Hematopoietic multipotent progenitor cell treated with erythropoietin and hydrocortisone succinate and interleukin-3 and kit ligand, for 4 days (in vitro differentiated cells): ENCODE data around the gene GRM8.

ENCODE experiments used
- DNase-seq: peaks from one replicate; pipeline ENCODE4 v3.0.0-alpha.2; 2015

GRM8 gene

DNA sequence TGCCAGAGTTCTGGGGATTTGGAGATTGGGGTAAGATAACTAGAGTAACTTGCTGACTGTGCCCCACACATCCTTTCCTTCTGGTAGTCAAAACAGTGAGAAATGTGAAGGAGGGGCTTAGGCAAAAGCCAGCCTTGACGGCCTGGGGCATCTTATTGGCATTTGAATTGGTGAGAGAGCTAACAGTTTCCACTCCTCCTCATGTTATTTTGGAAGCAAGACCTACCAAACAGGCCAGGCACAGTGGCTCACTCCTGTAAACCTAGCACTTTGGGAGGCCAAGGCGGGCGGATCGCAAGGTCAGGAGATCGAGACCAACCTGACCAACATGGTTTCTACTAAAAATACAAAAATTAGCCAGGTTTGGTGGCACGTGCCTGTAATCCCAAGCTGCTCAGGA lies 596.6 kb downstream of the GRM8 start:
- DNase-seq: no peak

DNA sequence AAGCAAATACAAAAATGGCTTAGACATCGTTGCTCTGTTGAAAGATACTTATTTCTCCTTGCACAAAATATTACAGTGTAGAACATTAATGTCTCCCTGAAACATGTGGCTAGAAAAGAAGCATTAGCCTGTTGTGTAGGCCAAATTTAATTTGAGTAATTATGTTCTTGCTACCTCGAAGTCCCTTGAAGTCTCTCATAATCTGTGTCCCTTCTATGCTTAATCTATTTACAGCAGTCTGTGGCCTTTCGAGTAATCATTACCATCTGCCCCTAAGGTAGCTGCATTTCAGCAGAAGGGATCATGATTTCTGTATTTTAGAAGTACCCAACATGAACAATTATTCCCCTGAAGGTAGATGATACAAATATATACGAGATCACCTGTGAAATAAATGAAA lies 615.2 kb downstream of the GRM8 start:
- DNase-seq: no peak

DNA sequence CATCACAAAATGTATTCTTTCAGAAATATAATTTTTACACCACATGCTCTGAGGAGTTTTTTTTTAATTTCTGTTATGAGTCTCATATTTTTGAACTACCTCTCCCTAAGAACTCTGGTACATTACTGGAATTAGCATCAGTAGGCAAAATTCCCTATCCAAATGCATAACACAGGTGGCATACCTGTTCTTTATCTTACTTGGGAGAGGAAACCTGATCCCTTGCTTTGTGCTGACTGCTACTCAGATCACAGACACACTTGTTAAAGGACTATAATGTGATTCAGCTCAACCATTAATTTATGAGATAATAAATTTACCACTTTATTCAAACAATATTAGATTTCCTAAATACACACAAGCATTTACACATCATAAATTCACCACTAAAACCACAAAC lies 617.2 kb downstream of the GRM8 start:
- no peak for DNase-seq

DNA sequence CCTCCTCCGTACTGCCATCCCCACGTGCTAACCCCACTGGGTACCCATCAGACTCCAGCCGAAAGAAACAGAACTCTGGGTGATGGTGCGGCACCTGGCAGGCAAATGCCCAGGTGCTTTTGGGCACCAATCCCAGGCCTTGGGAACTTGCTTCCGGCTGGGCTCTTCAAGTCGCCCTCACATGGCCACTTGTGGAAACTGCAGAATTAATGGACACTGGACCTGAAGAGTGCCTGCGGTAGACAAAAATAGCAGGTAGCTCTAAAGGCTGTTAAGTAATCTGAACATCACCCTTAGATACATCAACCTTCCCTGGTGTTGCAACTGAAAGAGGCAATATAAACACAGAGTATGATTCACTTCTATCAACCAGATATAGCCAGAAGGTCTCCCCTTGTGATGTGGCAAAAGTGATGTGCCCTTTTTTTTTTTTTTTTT lies 644.4 kb downstream of the GRM8 start:
- DNase-seq: peak; percentile 33

DNA sequence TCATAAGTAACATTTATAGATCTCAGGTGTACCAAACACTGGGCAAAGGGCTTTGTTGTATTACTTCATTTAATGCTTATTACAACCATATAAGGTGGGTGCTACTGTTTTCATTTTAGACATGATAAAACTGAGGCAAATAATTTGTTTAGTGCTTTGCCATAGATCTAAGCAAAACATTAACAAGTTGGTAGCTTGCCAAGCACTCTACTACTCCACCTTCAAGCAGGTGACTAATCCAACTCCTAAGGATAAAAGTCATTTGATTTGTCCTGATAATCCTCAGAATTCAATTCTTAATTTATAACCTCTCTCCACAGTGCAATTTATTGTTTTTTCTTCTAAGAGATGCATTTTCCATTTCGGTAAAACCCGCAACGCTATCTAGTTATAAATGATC lies 646.4 kb downstream of the GRM8 start:
- DNase-seq: no peak

DNA sequence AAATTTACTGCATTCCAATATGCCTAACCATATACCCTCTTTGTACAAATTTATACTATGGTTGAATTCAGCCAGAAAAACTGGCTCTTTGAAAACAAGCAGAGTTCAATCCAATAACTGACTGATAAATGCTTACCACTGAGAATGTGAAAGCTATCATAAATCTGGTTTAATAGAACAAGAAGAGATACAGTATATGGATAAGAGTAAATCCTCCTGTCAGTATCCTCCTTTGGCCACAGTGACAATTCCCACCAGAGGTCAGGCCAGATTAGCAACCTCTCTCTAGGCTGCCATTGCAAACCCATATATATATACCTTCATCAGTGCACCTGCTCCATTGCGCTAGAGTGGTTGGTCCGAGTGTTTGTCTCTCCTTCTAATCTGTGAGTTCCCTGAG lies 647.2 kb downstream of the GRM8 start:
- DNase-seq: no peak

DNA sequence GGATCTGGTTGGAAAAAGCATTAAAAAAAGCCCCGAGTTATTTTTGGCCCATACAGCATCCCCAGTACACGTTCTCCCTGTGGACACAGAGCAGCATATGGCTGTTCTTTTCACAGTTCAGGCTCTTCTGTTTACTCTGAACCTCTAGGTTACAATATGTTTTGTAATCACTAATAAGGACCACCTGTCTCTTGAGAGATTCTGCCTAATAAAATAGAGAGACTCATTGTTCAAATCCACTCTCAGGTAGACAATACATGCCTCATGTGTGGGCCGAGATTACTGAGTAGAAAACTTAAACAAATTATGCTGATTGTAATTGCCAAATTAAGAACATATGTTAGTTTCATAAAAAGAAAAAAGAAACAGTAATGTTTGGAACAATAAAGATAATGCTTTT lies 647.7 kb downstream of the GRM8 start:
- DNase-seq: no peak

DNA sequence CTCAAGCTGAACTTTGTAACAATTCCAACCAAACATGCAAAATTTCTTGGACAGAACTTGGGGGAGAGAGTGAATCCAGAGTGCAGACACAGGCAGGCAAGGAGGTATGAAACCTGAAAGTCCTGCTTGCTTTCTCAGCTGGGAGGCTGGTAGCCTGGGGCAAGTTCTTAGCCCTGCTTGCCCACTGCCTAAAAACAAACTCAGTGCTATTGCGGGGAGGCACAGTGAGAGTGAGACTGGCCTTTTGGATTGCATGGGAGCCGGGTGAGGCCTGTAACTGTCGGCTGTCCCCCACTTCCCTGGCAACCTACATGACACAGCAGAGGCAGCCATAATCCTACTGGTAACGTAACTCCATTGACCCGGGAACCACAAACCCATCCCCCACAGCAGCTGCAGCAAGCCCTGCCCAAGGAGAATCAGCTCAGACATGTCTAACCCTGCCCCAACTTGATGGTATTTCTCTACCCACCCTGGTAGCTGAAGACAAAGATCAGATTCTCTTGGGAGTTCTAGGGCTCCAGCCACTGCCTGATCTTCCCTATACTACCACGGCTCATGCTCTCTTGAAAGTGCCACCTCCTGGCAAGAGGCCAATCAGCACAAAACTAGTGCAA lies 663.6 kb downstream of the GRM8 start:
- no peak for DNase-seq

DNA sequence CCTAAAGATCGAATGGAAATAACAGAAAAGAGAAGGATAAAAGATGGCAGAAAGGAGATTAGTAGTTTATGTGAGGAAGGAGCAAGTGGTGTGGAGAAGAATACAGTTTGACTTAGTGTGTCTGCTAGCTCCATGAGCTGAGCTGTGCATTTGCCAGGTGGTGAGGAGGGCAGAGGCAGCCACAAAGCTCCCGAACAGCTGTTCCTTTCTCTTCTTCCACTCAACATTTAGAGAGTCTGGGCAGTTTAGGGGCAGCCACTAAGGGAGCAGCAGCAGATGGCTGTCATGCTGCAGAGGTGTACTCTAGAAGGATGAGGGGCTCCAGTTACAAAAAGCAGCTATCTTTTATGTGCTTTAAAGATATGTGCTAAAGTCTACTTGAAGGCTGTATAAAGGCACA lies 674.4 kb downstream of the GRM8 start:
- no peak for DNase-seq

DNA sequence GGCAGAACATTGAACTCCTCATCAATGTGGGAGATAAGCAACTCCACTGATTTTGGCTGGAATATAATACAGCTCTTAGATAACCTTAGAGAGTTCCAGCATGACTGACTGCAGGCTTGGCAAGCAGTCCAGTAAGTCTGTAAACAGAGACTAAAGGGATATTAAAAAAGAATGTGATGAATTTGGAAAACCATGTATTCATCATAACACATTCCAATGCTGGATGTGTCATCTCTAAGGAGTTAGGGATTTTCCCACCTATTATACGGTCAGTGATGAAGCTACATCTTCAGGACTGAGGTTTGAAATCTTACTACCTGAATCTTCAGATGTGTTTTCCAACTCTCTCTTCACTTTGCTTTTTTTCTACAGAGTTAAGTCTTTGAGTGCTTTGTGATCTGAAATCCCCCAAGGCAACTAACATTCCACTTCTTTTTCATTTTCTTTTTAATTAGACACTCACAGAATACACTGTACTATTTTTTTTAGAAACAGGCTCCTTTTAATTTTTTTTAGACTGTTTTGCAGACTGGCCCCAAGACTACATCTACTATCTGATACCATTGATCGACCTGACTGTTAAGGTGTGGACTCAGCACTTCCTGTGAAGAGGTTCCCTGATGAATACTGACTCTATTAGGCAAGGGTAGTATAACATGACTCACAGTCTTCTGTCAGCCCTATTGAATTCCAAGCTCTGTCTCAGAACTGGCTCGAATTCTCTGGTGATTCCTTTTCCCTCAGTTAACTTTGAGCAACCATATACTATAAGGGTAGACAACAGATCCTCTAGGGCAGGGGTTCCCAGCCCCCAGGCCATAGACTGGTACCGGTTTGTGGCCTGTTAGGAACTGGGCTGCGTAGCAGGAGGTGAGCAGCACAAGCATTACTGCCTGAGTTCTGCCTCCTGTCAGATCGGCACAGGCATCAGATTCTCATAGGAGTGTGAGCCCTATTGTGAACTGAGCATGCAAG lies 678.2 kb downstream of the GRM8 start:
- no peak for DNase-seq

DNA sequence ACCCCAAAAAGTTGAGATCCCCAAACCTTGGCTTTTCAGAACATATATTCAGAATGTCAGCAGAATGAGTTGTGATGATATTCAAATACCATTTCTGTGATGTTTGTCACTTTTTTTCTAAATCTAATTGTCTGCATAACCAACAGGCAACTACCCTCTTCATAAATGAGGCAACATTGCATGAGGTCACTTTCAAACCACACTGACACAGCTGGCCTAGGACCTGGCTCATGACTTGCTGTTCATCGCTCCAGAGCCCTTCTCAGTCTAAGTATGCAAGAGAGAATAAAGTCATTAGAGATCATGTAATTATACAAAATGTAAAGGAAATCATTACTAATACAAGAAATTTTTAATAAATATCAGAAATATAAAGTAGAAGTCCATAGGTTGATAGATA lies 681.9 kb downstream of the GRM8 start:
- no peak for DNase-seq

DNA sequence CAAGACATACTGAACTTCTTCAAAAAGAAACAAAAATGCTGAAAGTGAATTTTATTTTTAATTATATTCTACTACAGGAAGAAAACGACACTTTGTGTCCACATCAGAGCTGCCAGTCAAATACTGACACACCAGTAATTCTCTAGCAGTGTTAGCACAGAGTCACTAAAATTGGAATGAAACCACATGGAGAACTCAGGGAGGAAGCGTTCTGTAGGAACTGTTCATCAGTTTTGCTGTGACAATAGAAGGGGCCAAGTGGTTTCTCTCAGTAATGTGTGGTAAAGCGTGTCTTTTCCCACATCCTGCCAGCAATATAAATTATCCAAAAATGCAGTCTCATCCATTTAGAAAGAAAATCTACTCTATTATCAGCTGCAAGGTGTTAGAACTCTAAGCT lies 683.3 kb downstream of the GRM8 start:
- DNase-seq: peak; percentile 1

DNA sequence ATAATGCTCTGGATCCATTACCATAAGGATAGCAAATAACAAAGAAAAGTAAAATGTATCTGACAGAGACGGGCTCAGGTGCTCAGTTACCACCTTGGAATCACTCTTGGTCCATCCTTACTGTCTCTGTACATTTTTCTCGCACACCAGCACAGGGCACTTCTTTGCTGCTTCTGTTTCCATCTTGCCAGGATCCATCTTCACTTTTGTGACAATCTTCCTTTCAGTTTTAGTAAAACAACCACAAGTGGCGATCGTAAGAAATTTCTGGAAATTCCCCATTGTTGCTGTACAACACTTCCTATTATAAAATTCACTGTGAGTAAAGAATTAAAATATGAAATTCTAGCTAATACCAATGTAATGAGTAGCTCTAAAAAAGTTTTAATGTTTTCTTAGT lies 695.5 kb downstream of the GRM8 start:
- no peak for DNase-seq

DNA sequence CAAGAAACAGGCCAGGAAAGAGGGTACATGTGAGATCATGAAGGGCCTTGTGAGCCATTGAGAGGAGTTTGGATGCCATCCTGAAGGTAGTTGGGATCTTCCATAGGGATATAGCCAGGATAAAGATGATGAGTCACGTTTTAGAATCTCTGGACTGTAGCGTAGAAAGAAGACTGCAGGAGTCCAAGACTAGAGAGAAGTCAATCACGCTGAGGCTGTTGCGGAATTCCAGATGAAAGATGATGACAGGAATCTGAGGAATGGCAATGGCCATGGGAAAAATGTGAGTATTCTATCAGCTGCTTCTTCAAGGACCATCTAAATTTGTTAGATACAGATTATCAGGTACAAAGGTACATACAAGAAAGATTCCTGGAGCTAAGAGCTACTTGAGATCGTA lies 711.3 kb downstream of the GRM8 start:
- DNase-seq: no peak

DNA sequence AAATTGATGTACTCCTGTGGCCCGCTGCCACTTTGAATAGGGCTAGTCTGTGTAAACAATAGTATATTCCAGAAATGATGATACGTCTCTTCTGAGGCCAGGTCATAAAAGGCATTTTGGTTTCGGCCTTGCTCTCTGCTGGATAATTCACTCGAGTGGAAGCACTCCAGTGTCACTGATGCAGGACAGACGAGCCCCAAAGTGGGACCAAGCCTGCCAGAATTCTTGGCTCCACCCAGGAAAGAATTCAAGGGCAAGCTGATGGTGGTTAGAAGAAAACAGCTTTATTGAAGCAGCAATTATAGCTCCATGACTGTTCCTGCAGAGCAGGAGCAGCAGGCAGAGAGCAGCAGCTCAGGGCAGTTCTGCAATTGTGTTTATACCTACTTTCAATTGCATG lies 717.6 kb downstream of the GRM8 start:
- no peak for DNase-seq

DNA sequence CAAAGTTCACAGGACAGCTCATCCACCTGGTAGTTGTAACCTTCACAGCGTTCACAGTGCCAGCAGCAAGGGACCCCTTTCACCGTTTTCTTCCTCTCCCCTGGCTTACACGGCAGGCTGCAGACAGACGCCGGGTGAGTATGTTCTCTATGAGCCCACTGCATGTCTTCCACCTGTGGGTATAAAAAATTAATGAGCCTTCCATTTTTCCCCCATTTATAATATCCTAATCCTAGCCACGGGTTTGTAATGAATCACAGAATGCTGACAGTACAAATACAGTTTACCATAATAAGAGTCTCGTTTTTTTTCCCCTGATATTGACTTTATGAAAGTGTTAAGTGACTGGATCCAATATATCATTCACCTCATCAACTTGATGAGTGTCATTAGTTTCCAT lies 719.0 kb downstream of the GRM8 start:
- no peak for DNase-seq

DNA sequence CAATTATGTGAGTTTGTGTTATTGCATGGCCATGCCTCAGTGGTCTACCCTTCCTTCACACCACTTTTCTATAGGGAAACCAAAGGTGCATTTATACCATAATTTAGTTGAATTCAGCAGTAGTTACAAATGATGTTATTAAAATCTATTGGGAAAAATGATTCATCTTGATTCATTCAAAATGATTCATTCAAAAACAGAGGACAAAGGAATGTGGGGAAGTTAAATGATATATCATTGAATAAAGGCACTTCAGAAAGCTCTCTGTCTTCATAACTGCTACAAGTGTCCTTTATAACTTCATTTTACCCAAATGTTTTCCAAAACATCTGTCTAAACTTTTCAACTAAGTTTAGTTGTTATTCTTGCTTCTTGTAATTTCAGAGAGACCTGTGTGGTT lies 722.9 kb downstream of the GRM8 start:
- no peak for DNase-seq

DNA sequence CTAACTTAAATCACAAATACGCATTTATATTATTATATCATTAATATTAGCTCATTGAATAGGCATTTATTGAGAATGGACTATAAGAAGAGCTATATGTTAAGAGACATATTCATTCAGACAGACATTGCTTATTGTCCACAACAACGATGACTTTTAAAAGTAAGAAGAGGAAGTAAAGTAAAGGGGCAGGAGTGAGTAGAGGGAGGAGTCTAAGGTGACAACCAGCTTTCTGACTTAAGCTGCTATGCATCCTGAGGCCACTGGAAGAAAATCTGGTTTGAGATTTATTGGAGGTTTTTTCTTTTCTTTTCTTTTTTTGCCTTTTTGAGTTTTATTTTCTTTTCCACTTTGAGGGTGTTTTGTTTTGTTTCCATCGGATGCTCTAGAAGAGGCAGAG lies 723.5 kb downstream of the GRM8 start:
- DNase-seq: peak; percentile 4

DNA sequence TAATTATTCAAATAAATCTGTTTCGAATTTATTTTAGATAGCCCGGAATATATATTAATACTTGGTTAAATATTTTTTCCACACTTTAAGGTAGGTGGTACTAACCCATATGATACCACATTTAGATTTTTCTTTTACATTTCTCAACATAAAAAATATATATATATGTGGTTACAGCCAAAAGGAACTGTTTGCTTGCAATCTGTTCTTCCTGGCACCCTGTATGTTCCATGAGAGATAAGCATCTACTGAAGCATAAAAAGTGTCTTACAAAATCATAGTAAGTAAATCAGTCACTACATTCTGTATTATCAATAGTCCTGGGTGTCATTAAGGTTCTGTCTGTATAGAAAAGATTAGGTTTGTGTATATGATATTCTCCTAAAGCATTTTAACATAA lies 726.8 kb downstream of the GRM8 start:
- no peak for DNase-seq

DNA sequence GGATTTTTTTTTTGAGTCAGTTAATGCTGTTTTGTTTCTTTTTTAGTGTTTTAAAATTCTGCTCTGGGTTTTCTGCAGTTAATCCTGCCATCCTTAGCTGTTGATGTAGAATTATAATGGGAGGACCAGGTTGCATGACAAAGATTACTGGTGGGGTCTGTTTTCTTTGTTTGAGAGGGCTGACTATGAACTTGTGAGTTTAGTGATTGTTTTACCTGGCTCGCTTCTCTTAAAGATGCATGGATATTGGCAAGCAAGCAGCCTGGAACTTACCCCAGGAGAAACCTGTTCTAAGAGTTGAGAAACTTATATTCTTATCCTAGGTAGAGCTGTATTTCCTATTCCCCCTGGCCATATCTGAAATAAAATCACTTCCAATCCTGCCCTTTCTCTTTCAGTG lies 727.8 kb downstream of the GRM8 start:
- DNase-seq: no peak

DNA sequence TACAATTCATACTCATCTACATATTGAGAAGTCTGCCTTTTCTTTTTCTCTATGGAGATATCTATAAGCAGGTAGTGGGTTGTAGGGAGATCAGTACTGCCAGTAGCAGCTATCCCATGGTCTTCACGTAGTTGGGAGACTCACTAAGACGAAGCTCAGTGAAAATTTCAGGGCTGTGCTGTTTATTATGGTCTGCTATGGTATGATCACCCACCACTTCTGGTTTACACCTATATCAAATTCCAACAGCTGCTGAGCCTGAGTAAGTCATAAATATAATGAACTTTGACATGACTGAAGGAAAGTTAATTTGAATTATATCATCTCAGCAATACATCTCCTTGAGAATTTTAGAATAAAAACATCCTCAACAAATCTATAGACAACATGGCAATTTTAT lies 741.7 kb downstream of the GRM8 start:
- no peak for DNase-seq

DNA sequence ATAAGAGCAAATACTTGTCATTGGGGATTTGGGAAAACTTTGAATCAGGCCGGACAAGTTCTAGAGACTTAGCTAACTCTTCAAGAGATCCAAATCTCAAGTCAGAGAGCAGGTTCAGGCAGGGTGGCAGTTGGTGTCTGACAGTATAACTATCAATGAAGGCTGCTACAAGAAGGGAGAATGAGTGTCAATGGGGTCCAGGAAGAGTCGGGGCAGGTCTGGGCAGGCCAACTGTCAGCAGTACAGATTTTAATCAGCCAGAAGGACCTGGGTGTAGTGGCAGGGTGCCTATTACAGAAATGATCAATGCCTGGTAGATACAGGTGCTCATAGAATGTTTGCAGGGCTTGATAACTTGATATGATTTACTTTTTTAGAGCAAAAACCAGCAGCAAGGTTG lies 751.1 kb downstream of the GRM8 start:
- no peak for DNase-seq

DNA sequence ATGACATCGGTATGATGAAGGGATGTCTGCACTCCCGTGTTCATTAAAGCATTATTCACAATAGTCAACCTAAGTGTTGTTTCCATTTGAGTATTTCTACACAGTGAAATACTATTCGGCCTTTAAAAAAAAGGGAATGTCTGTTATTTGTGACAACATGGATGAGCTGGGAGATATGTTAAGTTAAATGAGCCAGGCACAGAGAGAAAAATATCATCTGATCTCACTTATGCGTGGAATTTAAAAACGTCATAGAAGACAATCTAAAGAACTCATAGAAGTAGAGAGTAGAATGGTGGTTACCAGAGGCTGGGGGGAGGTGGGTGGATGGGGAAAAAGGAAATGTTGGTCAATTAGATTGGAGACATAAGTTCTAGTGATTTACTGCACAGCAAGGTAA lies 753.3 kb downstream of the GRM8 start:
- no peak for DNase-seq

DNA sequence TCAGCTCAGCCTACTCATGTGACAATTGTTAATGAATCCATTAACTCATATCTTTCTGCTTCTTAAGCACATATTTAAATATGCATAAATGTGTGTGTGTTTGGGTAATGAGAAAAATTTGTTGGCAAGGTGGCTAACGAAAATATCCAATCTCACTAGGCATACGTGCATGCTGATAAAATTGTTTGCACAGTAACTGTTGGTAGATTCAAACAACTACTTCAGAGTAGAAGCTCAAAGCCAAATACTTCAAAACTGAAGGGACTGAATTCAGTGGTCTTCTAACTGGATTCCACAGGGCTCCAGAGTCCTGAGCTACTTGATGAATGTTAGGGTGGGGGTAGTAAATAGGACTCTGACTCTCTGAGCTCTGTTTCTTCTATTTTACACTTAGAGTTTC lies 757.0 kb downstream of the GRM8 start:
- no peak for DNase-seq

DNA sequence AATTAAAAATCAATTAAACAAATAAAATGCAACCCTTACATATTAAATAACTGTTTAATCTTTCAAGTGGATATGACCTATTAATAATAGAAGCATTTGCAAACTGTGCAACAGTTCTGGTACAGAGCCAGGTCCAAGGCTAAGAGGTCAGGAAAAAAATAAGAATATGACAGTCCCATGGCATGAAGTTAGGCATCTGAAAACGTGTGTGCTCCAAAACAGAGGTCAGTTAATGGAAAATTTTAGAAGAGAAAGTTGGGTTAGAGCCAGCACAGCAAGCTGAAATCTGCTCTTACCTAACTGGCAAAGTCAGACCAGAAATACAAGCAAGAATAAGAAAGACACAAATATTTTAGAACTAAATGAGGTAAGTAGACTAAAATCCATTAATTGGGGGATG lies 757.7 kb downstream of the GRM8 start:
- no peak for DNase-seq
